H1 (cell line): ENCODE results near the gene CDHR2. TPM values are rescaled to one million over a fixed set of nuclear protein-coding genes. Genes with fewer than 3 reads are reported as not detected.
A peak's percentile ranks its signal among the peaks of the same experiment; 100 is the strongest.

Experiments used
- CTCF ChIA-PET: fragments of 300-600 bp; sonication (Branson Sonifier 250); formaldehyde crosslinking; loops from one replicate; lab custom pipeline; 2021; ENCODE audit not compliant: partially characterized antibody; lab: Charles Lee
- POLR2A ChIA-PET: fragments of 300-600 bp; sonication (Branson Sonifier 250); formaldehyde crosslinking; loops from one replicate; lab custom pipeline; 2021; ENCODE audit warnings: inconsistent platforms; ENCODE audit not compliant: partially characterized antibody; lab: Charles Lee
- DNase-seq, 2 experiments: peaks; one replicate each; pipeline versions ENCODE4 v3.0.0 to v3.0.0-alpha.2; 2010 to 2022; ENCODE audit warnings: low spot score in 2 of 2, low read depth in 1 of 2, mixed read lengths in 1 of 2
- FAIRE-seq: peaks from 2 replicates; lab custom pipeline; 2011; peaks lifted over from hg19 to GRCh38; lab: Jason Lieb, UNC
- H2AFZ ChIP-seq: 2 replicates; pipeline ENCODE4 v1.8.1; 2012; ENCODE audit warnings: low read length, inconsistent platforms
- H2AK5ac ChIP-seq: 2 replicates; pipeline ENCODE4 v1.6.1; 2013; ENCODE audit warnings: low read depth, low read length
- H2BK120ac ChIP-seq: replicated peaks from 2 replicates; pipeline ENCODE3; 2013; ENCODE audit warnings: low read depth, low read length, inconsistent platforms
- H2BK12ac ChIP-seq: 2 replicates; pipeline ENCODE4 v1.6.1; 2013; ENCODE audit warnings: low read depth, low read length
- H2BK15ac ChIP-seq: 2 replicates; pipeline ENCODE4 v1.6.1; 2013; ENCODE audit warnings: low read length
- H2BK20ac ChIP-seq: 2 replicates; pipeline ENCODE4 v1.6.1; 2013; ENCODE audit warnings: low read length
- H2BK5ac ChIP-seq: 2 replicates; pipeline ENCODE4 v1.6.1; 2013; ENCODE audit warnings: low read depth, low read length
- H3K14ac ChIP-seq: 2 replicates; pipeline ENCODE4 v1.6.1; 2013; ENCODE audit warnings: inconsistent platforms; ENCODE audit not compliant: insufficient read length
- H3K18ac ChIP-seq: 2 replicates; pipeline ENCODE4 v1.6.1; 2013; ENCODE audit warnings: low read length; ENCODE audit errors: extremely low read depth
- H3K23ac ChIP-seq: 2 replicates; pipeline ENCODE4 v1.6.1; 2013; ENCODE audit warnings: inconsistent platforms; ENCODE audit not compliant: insufficient read length
- H3K23me2 ChIP-seq: 2 replicates; pipeline ENCODE4 v1.6.1; 2013; ENCODE audit warnings: low read depth, low read length
- H3K27ac ChIP-seq: 2 replicates; pipeline ENCODE4 v1.6.1; 2011; ENCODE audit warnings: low read depth, low read length, inconsistent platforms
- H3K27me3 ChIP-seq, 4 experiments: replicated peaks in 1 of 4; 1 replicate in 1 of 4; 2 replicates in 3 of 4; pipeline versions ENCODE4 v1.6.1 to v1.8.1; 2011 to 2013; ENCODE audit warnings: low read length in 3 of 4, mild to moderate bottlenecking in 3 of 4, inconsistent platforms in 2 of 4, mixed read lengths in 2 of 4, moderate library complexity in 1 of 4; ENCODE audit not compliant: control insufficient read depth in 3 of 4, insufficient read depth in 3 of 4; ENCODE audit errors: extremely low read depth in 1 of 4
- H3K36me3 ChIP-seq, 4 experiments: 2 replicates each; pipeline versions ENCODE4 v1.6.1 to v1.8.1; 2011 to 2013; ENCODE audit warnings: mild to moderate bottlenecking in 4 of 4, low read length in 3 of 4, moderate library complexity in 2 of 4, control low read depth in 1 of 4, inconsistent platforms in 1 of 4; ENCODE audit not compliant: insufficient read depth in 4 of 4, control insufficient read depth in 2 of 4
- H3K4ac ChIP-seq: replicated peaks from 2 replicates; pipeline ENCODE3; 2013; ENCODE audit warnings: low read length, low read depth, mixed read lengths, inconsistent platforms; ENCODE audit not compliant: insufficient read length
- H3K4me1 ChIP-seq, 4 experiments: replicated peaks in 1 of 4; 1 replicate in 1 of 4; 2 replicates in 3 of 4; pipeline versions ENCODE4 v1.6.1 to v1.8.1; 2011 to 2013; ENCODE audit warnings: low read length in 3 of 4, inconsistent platforms in 2 of 4, mixed read lengths in 1 of 4; ENCODE audit not compliant: insufficient read depth in 4 of 4, control insufficient read depth in 3 of 4
- H3K4me2 ChIP-seq, 2 experiments: 2 replicates each; pipeline versions ENCODE4 v1.6.1 to v1.8.1; 2011 to 2013; ENCODE audit warnings: low read depth in 2 of 2, low read length in 2 of 2, control low read depth in 1 of 2, inconsistent platforms in 1 of 2, mild to moderate bottlenecking in 1 of 2; ENCODE audit not compliant: insufficient read depth in 1 of 2
- H3K4me3 ChIP-seq, 4 experiments: fragments of 200-600, 300-600 bp in 1 of 4; sonication (generic), shearing (Covaris generic), sonication (Bioruptor Twin) in 1 of 4; 2 replicates each; pipeline versions ENCODE4 v1.5.1 to v1.8.1; 2011 to 2016; ENCODE audit warnings: low read length in 4 of 4, low read depth in 3 of 4, control low read depth in 2 of 4, inconsistent platforms in 2 of 4, mild to moderate bottlenecking in 2 of 4, mixed read lengths in 1 of 4, moderate library complexity in 1 of 4; ENCODE audit not compliant: insufficient read depth in 2 of 4; ENCODE audit errors: extremely low read depth in 1 of 4
- H3K56ac ChIP-seq: replicated peaks from 2 replicates; pipeline ENCODE3; 2013; ENCODE audit warnings: low read depth, mild to moderate bottlenecking, mixed read lengths, low read length, inconsistent platforms; ENCODE audit not compliant: insufficient read length
- H3K79me1 ChIP-seq: 2 replicates; pipeline ENCODE4 v1.6.1; 2013; ENCODE audit warnings: low read depth, low read length, control low read depth
- H3K79me2 ChIP-seq, 2 experiments: 2 replicates each; pipeline versions ENCODE4 v1.6.1 to v1.8.1; 2012 to 2013; ENCODE audit warnings: low read length in 2 of 2, mild to moderate bottlenecking in 2 of 2, inconsistent platforms in 1 of 2; ENCODE audit not compliant: insufficient read depth in 2 of 2, control insufficient read depth in 1 of 2
- H3K9ac ChIP-seq, 4 experiments: replicated peaks in 1 of 4; 1 replicate in 1 of 4; 2 replicates in 3 of 4; pipeline versions ENCODE4 v1.6.1 to v1.8.1; 2011 to 2013; ENCODE audit warnings: low read depth in 3 of 4, low read length in 3 of 4, control low read depth in 2 of 4, mild to moderate bottlenecking in 2 of 4, moderate library complexity in 2 of 4, inconsistent platforms in 1 of 4; ENCODE audit errors: extremely low read depth in 1 of 4
- H3K9me3 ChIP-seq, 2 experiments: 2 replicates each; pipeline versions ENCODE4 v1.6.1 to v1.8.1; 2012 to 2013; ENCODE audit warnings: mild to moderate bottlenecking in 2 of 2, moderate library complexity in 2 of 2, control low read depth in 1 of 2, inconsistent platforms in 1 of 2, low read depth in 1 of 2, low read length in 1 of 2, mixed read lengths in 1 of 2; ENCODE audit not compliant: insufficient read depth in 2 of 2
- H4K20me1 ChIP-seq, 2 experiments: replicated peaks in 1 of 2; 2 replicates each; pipeline versions ENCODE3 to v1.8.1; 2011 to 2013; ENCODE audit warnings: inconsistent platforms in 2 of 2, low read length in 2 of 2, mild to moderate bottlenecking in 1 of 2; ENCODE audit not compliant: insufficient read depth in 2 of 2, control insufficient read depth in 1 of 2
- H4K5ac ChIP-seq: 2 replicates; pipeline ENCODE4 v1.6.1; 2013; ENCODE audit warnings: low read length, low read depth, mixed read lengths, inconsistent platforms; ENCODE audit not compliant: insufficient read length
- H4K8ac ChIP-seq: 2 replicates; pipeline ENCODE4 v1.8.0; 2013; ENCODE audit warnings: mild to moderate bottlenecking, moderate library complexity, low read length, inconsistent platforms; ENCODE audit not compliant: insufficient read depth; ENCODE audit errors: extremely low read depth
- H4K91ac ChIP-seq: replicated peaks from 2 replicates; pipeline ENCODE3; 2013; ENCODE audit warnings: low read length, mixed read lengths, inconsistent platforms; ENCODE audit not compliant: insufficient read length
- CBX5 ChIP-seq: fragments of 300-800, 300-1000 bp; sonication (generic); IDR thresholded peaks from 2 replicates; pipeline ENCODE4 v1.7.1; 2016; ENCODE audit warnings: antibody characterized with exemption, low read length, low read depth
- CEBPB ChIP-seq: IDR thresholded peaks from 2 replicates; pipeline ENCODE4 v1.6.1; 2012; ENCODE audit warnings: low read depth, low read length
- EGR1 ChIP-seq: IDR thresholded peaks from 2 replicates; pipeline ENCODE4 v1.6.1; 2011; ENCODE audit warnings: low read depth, low read length, borderline replicate concordance
- HDAC6 ChIP-seq: IDR thresholded peaks from one replicate; pipeline ENCODE4 v1.7.1; 2012; ENCODE audit warnings: low read depth, mild to moderate bottlenecking, inconsistent platforms, low read length, moderate library complexity
- KDM4A ChIP-seq: IDR thresholded peaks from one replicate; pipeline ENCODE4 v1.7.1; 2012; ENCODE audit warnings: low read depth, mild to moderate bottlenecking, moderate library complexity, low read length, inconsistent platforms; ENCODE audit not compliant: severe bottlenecking
- KDM5A ChIP-seq: fragments of 200-600 bp; IDR thresholded peaks from 2 replicates; pipeline ENCODE4 v1.7.1; 2012; ENCODE audit warnings: mild to moderate bottlenecking, low read length, inconsistent platforms, mixed read lengths
- PHF8 ChIP-seq: fragments of 200-600 bp; sonication (generic); conservative IDR thresholded peaks from 2 replicates; pipeline ENCODE4 v1.7.1; 2012; ENCODE audit warnings: low read depth, mild to moderate bottlenecking, inconsistent platforms, low read length, moderate library complexity
- SIRT6 ChIP-seq: IDR thresholded peaks from one replicate; pipeline ENCODE4 v1.7.1; 2012; ENCODE audit warnings: low read length, inconsistent platforms
- SUZ12 ChIP-seq: fragments of 200-600 bp; sonication (generic); IDR thresholded peaks from 2 replicates; pipeline ENCODE4 v1.6.1; 2012; ENCODE audit warnings: mild to moderate bottlenecking, inconsistent platforms, low read length, moderate library complexity, mixed read lengths
- TEAD4 ChIP-seq: IDR thresholded peaks from 2 replicates; pipeline ENCODE4 v1.6.1; 2012; ENCODE audit warnings: low read depth, low read length, inconsistent platforms, mixed read lengths
- WGBS, 2 experiments: shearing (Covaris generic) in 1 of 2; methylation state at CpG; one replicate each; pipeline versions ENCODE4 v1.1.6 to v1.1.7; 2013 to 2015; ENCODE audit warnings: low lambda C conversion rate in 2 of 2, mixed read lengths in 2 of 2, inconsistent platforms in 1 of 2, low coverage in 1 of 2, missing lambda C conversion rate in 1 of 2; ENCODE audit not compliant: insufficient replicate concordance in 2 of 2, insufficient coverage in 1 of 2, insufficient read length in 1 of 2; ENCODE audit errors: extremely low coverage in 1 of 2, missing lambda C conversion rate in 1 of 2; 5-methylcytosine and 5-hydroxymethylcytosine counted together
- polyA plus RNA-seq, 7 experiments: library from polyadenylated mRNA; depleted of rRNA in 3 of 7; stranded (reverse) in 5 of 7; unstranded in 2 of 7; fragments of >200 nt in 5 of 7; fragments of 200-250 nt in 2 of 7; gene quantifications; 1 replicate in 5 of 7; 2 replicates in 1 of 7; 4 replicates in 1 of 7; pipeline versions ENCODE4 v1.2.1 to v1.2.3, GENCODE V29; 2011 to 2013; ENCODE audit warnings: missing spikeins in 2 of 7, mixed read lengths in 2 of 7
- total RNA-seq: library from RNA; stranded (reverse); fragmentation: NEBNext Ultra II Directional; extraction: Animal tissue kit (Norgen Biotek cat#: 25700); gene quantifications from 2 replicates; pipeline ENCODE4 v1.2.1, GENCODE V29; 2021

The CDHR2 gene
- total and polyA plus RNA-seq, 2 of the 8 experiments (the other 6 are each of a cell fraction or from before 2014, with no cell fraction given) = 0.02 to 0.43 TPM

- Histone ChIP-seq H3K9ac (no peak overlapping the region), H2BK5ac (no peak overlapping the region), H3K56ac (no peak overlapping the region), H3K23ac (no peak overlapping the region), H4K20me1 (no peaks in the 10 kb centered on the region), H3K79me1 (no peaks in the 10 kb centered on the region), H2AK5ac (no peak overlapping the region), H3K23me2 (no peaks in the 10 kb centered on the region), H4K8ac (no peak overlapping the region), H3K4me1 (no peaks in the 10 kb centered on the region; a peak in 1 of 7 replicates), H3K36me3 (no peaks in the 10 kb centered on the region), H3K27me3 (no peaks in the 10 kb centered on the region; a peak in 2 of 7 replicates), H4K91ac (no peak overlapping the region), H2BK20ac (peak overlapping the region; percentile 43; the same call in 1 of the 2 replicates), H2BK15ac (no peak overlapping the region), H3K9me3 (no peaks in the 10 kb centered on the region), H3K4me2 (no peak overlapping the region), H3K18ac (no peak overlapping the region), H4K5ac (no peak overlapping the region), H2AFZ (no peak overlapping the region), H3K79me2 (no peaks in the 10 kb centered on the region), H3K4me3 (no peak overlapping the region), H3K4ac (no peak overlapping the region), H3K27ac (no peak overlapping the region)
- ChIA-PET POLR2A (interaction anchor here (1.1 to 26.0 kb wide), 3 partner anchors 8 to 15 kb away, joined by 3 to 458 read pairs (median 7); partner anchors contain the start of gene RNF44), CTCF (no interaction called here)
- WGBS, 2 experiments = 70% methylated on average over 10 of the region's 10 CpGs; no CpG with 5 or more reads in 1 of the 2 experiments
- no peak for FAIRE-seq
- DNase-seq = no peak
- TF ChIP-seq PHF8 = no peak
- TF ChIP-seq HDAC6 = no peak
- TF ChIP-seq CBX5 = no peak
- TF ChIP-seq KDM4A = no peak
- no peak for TF ChIP-seq EGR1
- TF ChIP-seq SIRT6 = no peak
- TF ChIP-seq CEBPB = no peak
- no peak for TF ChIP-seq TEAD4
- TF ChIP-seq SUZ12 = no peak
- TF ChIP-seq KDM5A = no peak
- TF ChIP-seq, all 59 proteins: peak for 0
- H2BK12ac ChIP-seq = no peak overlapping the region
- no peak overlapping the region for H2BK120ac ChIP-seq
- H3K14ac ChIP-seq = no peak overlapping the region
Observed at GRCh38 chr5:176521699-176522263, 27.4 kb upstream of the CDHR2 start.
